UCSD-AML1 (cell line): ENCODE data around the gene IGF2.

ENCODE experiments used
- DNase-seq: peaks from one replicate; lab custom pipeline; 2025; ENCODE audit not compliant: unreplicated experiment; lab: John Stamatoyannopoulos, UW

IGF2 gene

GRCh38 chr11:2169626-2170570 is 30.7 kb upstream of the IGF2 start:
- DNase-seq, result no peak

DNA sequence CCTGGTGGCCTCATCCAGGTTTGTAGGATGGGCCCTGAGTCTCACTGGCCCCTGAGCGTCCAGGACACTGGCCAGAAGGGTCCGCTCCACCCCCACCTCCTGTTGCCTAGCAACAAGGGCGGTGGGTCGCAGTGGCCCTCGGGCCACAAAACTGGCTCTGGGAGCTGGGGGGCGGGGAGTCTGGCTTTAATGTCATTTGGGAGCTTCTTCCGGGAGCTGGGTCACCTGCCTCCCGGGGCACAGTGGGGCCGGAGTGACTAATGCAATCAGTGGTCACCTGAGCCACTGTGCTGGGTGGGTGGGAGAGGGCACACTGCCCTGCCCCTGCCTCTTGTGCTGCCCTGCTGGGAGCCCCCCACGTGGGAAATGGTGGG is 29.8 kb upstream of the IGF2 start:
- DNase-seq, result no peak

GRCh38 chr11:2168286-2169004 is 29.3 kb upstream of the IGF2 start:
- no peak for DNase-seq

GRCh38 chr11:2167141-2168045 is 28.2 kb upstream of the IGF2 start:
- DNase-seq, result no peak

GRCh38 chr11:2166091-2166851 is 27.1 kb upstream of the IGF2 start:
- DNase-seq, result no peak

DNA sequence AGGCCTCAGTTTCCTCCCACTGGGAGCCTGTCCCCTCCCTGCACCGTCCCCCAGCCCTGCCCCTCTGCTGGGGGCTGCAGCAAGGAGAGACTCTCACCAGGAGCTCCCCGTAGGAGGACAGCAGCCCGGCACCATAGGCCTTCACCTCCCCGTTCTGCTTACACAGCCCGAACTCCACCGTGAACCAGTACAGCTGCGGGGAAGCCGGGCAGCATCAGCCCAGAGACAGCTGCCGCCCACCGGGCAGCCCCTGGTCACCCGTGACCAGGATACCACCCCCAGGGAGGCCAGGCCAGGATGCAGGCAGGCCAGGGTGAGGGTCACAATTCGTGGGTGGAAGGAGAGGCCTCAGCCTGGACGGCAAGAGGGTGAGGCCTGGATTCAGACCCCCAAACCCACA is 26.4 kb upstream of the IGF2 start:
- DNase-seq, result no peak

DNA sequence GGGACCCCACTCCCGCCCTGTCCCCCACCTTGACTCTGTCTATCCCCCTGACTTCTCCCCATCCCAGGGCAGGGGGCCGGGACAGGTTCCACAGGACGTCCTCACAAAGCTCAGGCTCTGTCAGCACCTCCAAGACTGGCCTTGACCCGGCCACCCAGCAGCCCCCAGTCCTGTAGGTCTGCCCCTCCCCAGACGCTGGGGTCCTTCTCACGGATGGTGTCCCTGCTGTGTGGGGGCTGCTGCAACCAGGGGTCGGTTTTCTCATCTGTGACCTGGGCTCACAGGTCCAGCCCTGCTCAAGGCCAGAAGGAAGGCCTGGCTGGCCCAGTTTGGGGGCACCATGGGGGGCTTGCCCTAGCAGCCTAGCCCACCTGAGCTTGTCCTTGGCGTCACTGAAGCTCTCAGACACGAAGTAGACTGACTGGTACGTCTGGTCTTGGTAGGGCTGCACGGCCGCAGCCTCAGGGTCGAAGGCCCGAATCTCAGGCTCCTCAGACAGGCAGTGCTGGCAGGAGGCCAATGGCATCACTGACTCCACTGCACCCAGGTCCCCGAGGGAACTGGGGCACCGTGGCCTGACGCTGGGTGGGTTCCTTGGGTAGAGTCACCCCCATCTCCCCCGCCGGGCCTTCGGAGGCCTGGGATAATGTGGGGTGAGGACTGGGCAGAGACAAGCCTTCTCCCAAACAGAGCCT is 25.8 kb upstream of the IGF2 start:
- DNase-seq, result no peak

GRCh38 chr11:2164081-2164480 is 24.9 kb upstream of the IGF2 start:
- no peak for DNase-seq

DNA sequence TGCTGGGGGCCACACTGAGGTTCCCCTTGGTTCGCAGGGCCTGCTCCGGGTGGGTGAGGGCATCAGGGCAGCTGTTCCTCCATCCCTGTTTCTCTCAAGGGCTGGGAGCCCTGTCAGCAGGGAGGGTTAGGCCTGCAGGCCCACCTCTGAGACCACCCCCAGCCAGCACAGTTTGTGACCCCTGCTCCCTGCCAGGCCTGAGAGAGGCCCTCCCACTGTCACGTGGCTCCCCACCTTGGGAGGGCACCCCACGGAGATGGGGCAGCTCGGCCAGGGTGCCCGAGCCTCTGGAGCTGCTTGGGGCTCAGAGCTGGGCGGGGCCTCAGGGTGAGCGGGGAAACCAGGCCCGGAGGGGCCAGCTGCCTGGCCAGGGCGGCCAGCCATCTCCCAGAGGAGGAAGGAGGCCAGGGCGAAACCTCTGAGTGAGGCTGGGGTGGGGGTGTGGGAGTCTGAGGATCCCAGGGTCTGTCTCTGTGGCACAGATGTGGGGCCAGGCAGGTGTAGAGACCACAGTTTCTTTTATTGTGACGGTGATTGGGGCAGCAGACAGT is 24.3 kb upstream of the IGF2 start:
- DNase-seq, result no peak

GRCh38 chr11:2160736-2161259 is 21.6 kb upstream of the IGF2 start, which contains the start of gene INS:
Gene INS, minus strand, starts transcription at chr11:2161209. Its CDS starts 238 bp downstream, at chr11:2160971.
- no peak for DNase-seq

DNA sequence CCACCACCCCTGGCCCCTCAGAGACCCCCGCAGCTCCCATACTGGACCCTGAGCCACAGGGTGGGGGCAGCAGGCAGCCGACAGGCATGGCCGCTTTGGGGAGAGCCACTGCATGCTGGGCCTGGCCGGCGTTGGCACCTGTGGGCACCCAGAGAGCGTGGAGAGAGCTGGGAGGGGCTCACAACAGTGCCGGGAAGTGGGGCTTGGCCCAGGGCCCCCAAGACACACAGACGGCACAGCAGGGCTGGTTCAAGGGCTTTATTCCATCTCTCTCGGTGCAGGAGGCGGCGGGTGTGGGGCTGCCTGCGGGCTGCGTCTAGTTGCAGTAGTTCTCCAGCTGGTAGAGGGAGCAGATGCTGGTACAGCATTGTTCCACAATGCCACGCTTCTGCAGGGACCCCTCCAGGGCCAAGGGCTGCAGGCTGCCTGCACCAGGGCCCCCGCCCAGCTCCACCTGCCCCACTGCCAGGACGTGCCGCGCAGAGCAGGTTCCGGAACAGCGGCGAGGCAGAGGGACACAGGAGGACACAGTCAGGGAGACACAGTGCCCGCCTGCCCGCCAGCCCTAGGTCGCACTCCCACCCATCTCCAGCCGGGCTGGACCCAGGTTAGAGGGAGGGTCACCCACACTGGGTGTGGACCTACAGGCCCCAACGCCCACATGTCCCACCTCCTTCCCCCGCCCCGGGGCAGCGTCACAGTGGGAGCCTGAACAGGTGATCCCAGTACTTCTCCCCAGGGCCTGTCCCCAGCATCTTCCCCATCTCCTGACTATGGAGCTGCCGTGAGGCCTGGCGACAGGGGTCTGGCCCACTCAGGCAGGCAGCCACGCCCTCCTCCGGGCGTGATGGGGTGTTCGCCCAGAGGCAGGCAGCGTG is 20.6 kb upstream of the IGF2 start:
- no peak for DNase-seq

- DNase-seq, result no peak
These were observed 19.8 kb upstream of the IGF2 start for GRCh38 chr11:2158966-2159365.

GRCh38 chr11:2158296-2158737 is 19.1 kb upstream of the IGF2 start:
- DNase-seq, result no peak

GRCh38 chr11:2157294-2158040 is 18.3 kb upstream of the IGF2 start:
- no peak for DNase-seq

GRCh38 chr11:2156416-2157182 is 17.4 kb upstream of the IGF2 start:
- peak; percentile 68 for DNase-seq

DNA sequence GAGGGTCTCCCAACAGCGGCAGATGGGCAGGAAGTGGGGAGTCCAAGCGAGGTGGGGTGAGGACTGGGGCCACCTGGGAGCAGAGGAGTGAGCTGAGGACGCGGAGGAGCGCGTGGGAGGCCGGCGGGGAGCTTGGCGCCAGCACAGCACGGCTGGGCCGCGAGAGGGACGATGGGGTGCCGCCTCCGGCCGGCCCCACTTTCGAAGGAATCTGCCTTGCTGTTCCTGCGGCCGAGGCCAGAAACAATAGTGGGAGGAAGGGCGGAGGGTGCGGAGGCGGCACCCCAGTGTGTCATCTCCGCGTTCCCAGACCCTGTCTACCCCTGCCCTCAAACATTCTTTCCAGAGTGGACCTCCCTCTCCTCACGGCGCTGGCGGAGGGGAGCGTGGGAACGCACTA is 16.3 kb upstream of the IGF2 start:
- no peak for DNase-seq

DNA sequence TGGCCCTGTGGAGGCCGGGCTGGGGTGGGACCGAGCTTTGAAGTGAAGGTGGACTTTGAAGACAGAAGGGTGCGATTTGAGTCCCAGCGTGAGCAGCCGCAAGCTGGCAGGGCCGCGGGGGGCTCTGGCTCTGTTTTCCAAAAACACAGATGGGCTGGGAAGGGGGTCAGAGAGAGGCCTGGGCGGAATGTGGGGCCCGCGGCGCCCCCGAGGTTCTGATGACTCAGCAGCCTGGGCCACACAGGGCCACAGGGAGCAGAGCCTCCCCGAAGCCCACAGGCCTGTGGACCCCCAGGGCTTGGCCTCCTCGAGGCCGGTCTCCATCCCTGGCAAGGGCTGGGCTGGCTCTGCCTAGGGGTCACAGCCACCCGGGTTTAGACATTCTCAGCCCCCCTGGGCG is 15.7 kb upstream of the IGF2 start:
- DNase-seq, result no peak
